ENCODE measurements around the gene AGTPBP1.

AGTPBP1 gene

DNA sequence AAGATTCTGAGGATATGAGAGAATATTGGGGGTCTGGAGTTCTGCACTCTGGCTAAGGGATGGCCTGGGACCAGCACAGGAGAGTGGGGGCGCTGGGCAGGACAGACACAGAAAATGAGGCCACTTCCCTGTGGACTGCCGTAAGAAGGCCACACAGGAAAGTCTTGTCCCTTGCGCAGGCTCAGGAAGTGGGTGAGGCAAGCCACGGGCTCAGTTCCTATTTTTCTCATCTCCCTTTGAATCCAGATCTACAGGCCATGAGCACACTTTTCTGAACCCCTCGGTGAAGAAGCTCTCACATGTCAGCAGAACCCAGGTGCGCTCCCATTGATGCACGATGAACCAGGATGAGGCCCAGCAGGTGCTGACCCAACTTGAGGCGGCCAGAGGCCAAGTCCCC, 207.4 kb downstream of the AGTPBP1 start:
- no peak for DNase-seq
- Histone ChIP-seq H3K27me3 (replicated peaks) (no peaks in the 10 kb centered on the region), H3K27ac (no peak overlapping the region), H3K4me3 (ENCODE audit: low read depth, low read length) (no peak overlapping the region), H3K36me3 (replicated peaks) (no peaks in the 10 kb centered on the region)
- TF ChIP-seq, protein P1, sequence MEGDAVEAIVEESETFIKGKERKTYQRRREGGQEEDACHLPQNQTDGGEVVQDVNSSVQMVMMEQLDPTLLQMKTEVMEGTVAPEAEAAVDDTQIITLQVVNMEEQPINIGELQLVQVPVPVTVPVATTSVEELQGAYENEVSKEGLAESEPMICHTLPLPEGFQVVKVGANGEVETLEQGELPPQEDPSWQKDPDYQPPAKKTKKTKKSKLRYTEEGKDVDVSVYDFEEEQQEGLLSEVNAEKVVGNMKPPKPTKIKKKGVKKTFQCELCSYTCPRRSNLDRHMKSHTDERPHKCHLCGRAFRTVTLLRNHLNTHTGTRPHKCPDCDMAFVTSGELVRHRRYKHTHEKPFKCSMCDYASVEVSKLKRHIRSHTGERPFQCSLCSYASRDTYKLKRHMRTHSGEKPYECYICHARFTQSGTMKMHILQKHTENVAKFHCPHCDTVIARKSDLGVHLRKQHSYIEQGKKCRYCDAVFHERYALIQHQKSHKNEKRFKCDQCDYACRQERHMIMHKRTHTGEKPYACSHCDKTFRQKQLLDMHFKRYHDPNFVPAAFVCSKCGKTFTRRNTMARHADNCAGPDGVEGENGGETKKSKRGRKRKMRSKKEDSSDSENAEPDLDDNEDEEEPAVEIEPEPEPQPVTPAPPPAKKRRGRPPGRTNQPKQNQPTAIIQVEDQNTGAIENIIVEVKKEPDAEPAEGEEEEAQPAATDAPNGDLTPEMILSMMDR (IDR thresholded peaks at IDR 0.05; ENCODE audit: low read depth, low read length, missing control alignments): no peak
- in situ Hi-C loops (cut with HindIII; ENCODE audit: low pct_ligation_motif_present, low sequenced_read_pairs): no loop called here

DNA sequence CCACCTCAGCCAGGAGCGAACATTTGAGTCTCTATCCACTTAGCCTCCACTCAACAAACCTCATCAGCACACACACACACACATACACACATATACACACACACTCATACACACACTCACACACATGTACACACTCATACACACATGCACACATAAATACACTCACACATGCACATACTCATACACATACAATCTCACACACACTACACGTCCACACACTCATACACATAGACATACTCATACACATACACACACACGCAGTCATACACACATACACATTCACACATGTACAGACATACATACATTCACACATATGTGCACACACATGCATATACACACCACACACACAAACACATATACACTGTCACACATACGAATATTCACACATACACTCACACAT, 208.2 kb downstream of the AGTPBP1 start:
- no peaks in the 10 kb centered on the region for H3K27me3 ChIP-seq (replicated peaks)
- no peak for DNase-seq
- in situ Hi-C loops (cut with HindIII; ENCODE audit: low pct_ligation_motif_present, low sequenced_read_pairs): no loop called here
- TF ChIP-seq, protein P1 (IDR thresholded peaks at IDR 0.05; ENCODE audit: low read depth, low read length, missing control alignments): no peak
- H3K4me3 ChIP-seq (ENCODE audit: low read depth, low read length): no peak overlapping the region
- no peak overlapping the region for H3K27ac ChIP-seq
- H3K36me3 ChIP-seq (replicated peaks): no peaks in the 10 kb centered on the region

DNA sequence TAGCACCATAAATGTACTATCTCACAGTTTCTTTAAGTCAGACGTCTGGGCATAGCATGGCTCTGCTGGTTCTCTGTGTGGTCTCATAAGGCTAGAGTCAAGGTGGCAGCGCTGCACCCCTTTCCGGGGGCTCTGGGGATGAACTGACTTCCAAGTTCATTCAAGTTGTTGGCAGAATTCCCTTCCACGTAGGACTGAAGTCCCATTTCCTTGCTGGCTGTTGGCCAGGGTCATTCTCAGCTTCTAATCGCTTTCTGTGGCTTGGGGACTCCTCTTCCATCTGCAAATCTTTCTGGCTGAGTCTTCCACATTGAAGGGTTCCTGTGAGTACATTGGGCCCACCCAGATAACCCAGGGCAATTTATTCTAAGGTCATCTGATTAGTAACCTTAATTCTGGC, 211.0 kb downstream of the AGTPBP1 start:
- in situ Hi-C loops (cut with HindIII; ENCODE audit: low pct_ligation_motif_present, low sequenced_read_pairs): no loop called here

DNA sequence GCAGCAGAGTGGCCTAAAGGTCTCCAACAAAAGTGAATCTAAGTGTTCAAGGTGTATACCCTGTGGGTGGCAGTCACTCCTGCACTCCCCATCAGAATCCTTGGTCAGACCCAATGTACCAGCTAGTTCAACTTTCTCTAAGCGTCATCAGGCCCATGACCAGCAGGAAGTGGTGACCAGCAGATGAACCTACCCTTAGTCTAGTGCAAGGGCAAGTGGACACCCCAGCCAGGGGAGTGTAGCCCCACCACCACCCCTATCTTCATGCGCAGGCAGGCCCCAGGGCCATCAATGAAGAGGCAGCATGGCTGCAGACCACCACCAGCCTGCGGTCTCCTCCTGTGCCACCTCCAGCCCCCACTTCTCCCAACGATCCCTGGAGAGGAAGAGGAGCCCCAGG, 213.1 kb downstream of the AGTPBP1 start:
- H3K27me3 ChIP-seq (replicated peaks): no peaks in the 10 kb centered on the region
- no peak overlapping the region for H3K27ac ChIP-seq
- DNase-seq: no peak
- TF ChIP-seq, protein P1 (IDR thresholded peaks at IDR 0.05; ENCODE audit: low read depth, low read length, missing control alignments): no peak
- H3K36me3 ChIP-seq (replicated peaks): no peaks in the 10 kb centered on the region
- no peak overlapping the region for H3K4me3 ChIP-seq (ENCODE audit: low read depth, low read length)
- in situ Hi-C loops (cut with HindIII; ENCODE audit: low pct_ligation_motif_present, low sequenced_read_pairs): no loop called here

More for the DNA sequence above, 211.0 kb downstream of the AGTPBP1 start:
- H3K4me3 ChIP-seq (ENCODE audit: low read depth, low read length): no peak overlapping the region
- no peak overlapping the region for H3K27ac ChIP-seq
- no peaks in the 10 kb centered on the region for H3K27me3 ChIP-seq (replicated peaks)
- TF ChIP-seq, protein P1 (IDR thresholded peaks at IDR 0.05; ENCODE audit: low read depth, low read length, missing control alignments): no peak
- no peaks in the 10 kb centered on the region for H3K36me3 ChIP-seq (replicated peaks)
- no peak for DNase-seq

DNA sequence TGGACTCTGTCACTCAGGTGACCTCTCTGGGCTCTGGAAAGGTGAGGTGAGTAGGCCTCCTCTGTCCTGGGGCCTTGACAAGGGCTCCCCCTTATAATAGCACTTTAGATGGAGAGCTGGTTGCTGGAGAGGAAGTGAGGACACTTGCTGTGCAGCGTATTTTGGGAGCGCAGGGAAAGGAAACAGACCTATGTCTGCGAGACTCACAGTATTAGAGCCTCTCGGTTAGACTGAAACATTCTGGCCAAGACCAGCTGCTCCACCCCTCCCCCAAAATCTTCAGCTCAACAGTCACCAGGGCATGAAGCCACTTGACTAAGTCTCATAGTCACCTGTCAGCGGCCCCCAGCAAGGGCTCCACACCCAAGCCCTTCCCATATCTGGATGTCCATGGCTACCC, 213.6 kb downstream of the AGTPBP1 start:
- no peak overlapping the region for H3K4me3 ChIP-seq (ENCODE audit: low read depth, low read length)
- H3K36me3 ChIP-seq (replicated peaks): no peaks in the 10 kb centered on the region
- no peak for DNase-seq
- TF ChIP-seq, protein P1 (IDR thresholded peaks at IDR 0.05; ENCODE audit: low read depth, low read length, missing control alignments): no peak
- in situ Hi-C loops (cut with HindIII; ENCODE audit: low pct_ligation_motif_present, low sequenced_read_pairs): no loop called here
- no peaks in the 10 kb centered on the region for H3K27me3 ChIP-seq (replicated peaks)
- H3K27ac ChIP-seq: no peak overlapping the region

DNA sequence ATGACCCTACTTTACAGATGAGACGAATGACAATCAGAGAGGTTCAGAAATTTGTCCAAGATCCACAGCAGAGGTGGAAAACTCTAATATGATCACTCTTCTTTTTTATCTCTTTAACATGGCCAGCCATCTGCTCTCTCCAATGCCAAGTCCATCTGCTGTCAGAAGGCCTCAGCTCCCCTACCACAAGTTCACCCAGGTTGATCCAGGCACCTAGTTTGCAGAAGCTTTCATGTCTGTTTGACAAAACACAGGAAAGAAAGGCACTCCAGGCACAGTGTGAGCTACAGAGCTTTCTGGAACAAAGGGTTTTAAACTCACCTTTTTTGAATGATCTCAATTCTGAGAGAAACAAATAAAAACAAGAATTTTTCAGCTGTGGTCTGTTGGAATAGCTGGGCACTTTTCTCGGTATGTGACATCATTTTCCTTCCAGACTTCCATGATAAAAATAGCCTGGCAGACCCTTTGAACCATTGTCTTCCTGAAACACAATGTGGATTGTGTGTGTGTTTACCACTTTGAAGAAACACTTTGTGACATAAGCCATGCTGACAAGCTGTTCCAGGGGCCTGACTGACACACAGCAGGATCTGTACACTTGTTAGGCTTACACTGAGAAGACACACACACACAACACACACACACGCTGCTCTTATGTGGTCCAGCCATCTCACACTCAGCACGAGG, 214.3 kb downstream of the AGTPBP1 start:
- Histone ChIP-seq H3K36me3 (replicated peaks) (no peaks in the 10 kb centered on the region), H3K4me3 (ENCODE audit: low read depth, low read length) (no peak overlapping the region), H3K27ac (no peak overlapping the region), H3K27me3 (replicated peaks) (no peaks in the 10 kb centered on the region)
- no peak for DNase-seq
- TF ChIP-seq, protein P1 (IDR thresholded peaks at IDR 0.05; ENCODE audit: low read depth, low read length, missing control alignments): no peak
- in situ Hi-C loops (cut with HindIII; ENCODE audit: low pct_ligation_motif_present, low sequenced_read_pairs): no loop called here

All from brain microvascular endothelial cell (primary cell).